ENCODE data around the gene FTO.

FTO gene

DNA sequence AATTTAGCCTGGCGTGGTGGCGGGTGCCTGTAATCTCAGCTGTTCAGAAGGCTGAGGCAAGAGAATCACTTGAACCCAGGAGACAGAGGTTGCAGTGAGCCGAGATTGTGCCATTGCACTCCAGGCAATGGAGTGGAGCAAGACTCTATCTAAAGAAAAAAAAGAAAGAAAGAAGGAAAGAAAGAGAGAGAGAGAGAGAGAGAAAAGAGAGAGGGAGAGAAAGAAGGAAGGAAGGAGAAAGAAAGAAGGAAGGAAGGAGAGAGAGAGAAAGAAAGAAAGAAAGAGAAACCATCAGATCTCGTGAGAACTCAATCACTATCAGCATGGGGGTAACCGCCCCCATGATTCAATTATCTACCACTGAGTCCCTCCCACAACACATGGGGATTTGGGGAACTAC lies 293.0 kb downstream of the FTO start:
- no peaks in the 10 kb centered on the region for H3K27me3 ChIP-seq
- H3K4me3 ChIP-seq: no peak overlapping the region
- no peak for DNase-seq
- no peaks in the 10 kb centered on the region for H3K9me3 ChIP-seq
- H3K27ac ChIP-seq: no peak overlapping the region
- intact Hi-C loops (cut with DNase I; ENCODE audit: low total_unique reads): no loop called here
- TF ChIP-seq, protein P1, sequence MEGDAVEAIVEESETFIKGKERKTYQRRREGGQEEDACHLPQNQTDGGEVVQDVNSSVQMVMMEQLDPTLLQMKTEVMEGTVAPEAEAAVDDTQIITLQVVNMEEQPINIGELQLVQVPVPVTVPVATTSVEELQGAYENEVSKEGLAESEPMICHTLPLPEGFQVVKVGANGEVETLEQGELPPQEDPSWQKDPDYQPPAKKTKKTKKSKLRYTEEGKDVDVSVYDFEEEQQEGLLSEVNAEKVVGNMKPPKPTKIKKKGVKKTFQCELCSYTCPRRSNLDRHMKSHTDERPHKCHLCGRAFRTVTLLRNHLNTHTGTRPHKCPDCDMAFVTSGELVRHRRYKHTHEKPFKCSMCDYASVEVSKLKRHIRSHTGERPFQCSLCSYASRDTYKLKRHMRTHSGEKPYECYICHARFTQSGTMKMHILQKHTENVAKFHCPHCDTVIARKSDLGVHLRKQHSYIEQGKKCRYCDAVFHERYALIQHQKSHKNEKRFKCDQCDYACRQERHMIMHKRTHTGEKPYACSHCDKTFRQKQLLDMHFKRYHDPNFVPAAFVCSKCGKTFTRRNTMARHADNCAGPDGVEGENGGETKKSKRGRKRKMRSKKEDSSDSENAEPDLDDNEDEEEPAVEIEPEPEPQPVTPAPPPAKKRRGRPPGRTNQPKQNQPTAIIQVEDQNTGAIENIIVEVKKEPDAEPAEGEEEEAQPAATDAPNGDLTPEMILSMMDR (IDR thresholded peaks at IDR 0.05): no peak
- no peaks in the 10 kb centered on the region for H3K36me3 ChIP-seq
- peaks cover 0 to 18% (median 7%) of the 10 kb centered on the region in 4 donors for H3K4me1 ChIP-seq

DNA sequence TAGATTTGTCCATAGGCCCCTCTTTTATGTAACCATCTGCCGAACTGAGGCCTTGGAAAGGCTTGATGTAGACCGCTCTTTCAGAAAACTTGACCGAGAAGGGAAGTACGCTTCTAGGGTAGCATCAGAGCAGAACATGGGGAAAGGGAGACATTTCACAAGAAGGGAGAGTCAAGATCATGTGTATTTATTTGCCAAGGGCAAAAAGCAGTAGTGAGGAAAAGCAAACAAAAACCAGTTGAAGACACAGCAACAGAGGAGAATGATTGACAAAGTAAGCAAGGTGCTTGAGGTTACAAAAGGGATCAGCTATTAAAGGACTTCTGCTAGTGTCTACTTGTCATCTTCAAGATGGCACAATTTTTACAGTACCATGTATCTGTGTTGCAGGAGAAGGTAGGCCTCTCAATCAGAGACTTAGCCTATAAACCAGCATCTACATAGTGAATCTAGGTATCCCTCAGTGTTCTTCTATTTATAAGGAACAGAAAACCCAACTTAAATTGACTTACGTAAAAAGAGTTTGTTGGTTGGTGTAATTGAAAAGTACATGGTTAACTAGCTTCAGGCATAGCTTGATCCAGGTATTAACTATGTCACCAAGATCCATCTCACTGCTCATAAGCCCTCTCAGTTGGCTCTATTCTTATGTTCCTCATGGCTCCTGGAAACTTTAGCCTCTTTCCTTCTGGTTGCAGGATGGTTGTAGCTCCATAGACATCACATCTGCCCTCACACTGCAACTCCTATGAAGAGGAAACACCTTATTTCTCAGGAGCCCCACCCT lies 294.3 kb downstream of the FTO start:
- Histone ChIP-seq H3K27ac (no peak overlapping the region), H3K36me3 (no peaks in the 10 kb centered on the region), H3K4me3 (no peak overlapping the region), H3K9me3 (no peaks in the 10 kb centered on the region), H3K4me1 (peaks cover 0 to 15% (median 6%) of the 10 kb centered on the region in 4 donors), H3K27me3 (no peaks in the 10 kb centered on the region)
- intact Hi-C loops (cut with DNase I; ENCODE audit: low total_unique reads): no loop called here
- TF ChIP-seq, protein P1 (IDR thresholded peaks at IDR 0.05): no peak
- no peak for DNase-seq

DNA sequence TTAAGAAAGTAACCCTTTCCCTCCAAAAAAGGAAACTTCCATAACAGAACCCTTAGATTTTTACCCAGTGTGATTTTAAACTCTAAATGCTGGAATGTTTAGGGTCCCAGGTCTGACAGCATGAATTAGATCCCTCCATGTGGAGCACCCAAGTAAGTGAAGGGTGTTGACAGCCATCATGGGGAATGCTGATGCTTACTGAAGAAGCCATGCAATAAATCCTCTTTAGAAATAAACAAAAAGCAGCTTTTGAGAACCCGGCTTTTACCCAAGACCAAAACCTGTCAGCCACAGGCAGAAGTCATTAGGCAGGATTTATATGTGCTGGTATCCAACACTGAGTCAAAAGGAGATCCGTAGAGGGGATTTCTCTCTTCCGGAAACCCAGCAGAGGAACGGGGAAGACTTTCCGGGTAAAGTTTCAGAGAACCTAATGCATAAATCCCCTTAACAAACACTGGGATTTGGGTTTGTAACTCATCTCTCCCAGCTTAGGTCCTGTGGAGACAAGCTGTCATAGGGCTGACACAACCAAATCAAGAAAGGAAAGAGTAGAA lies 295.1 kb downstream of the FTO start:
- H3K36me3 ChIP-seq: no peaks in the 10 kb centered on the region
- DNase-seq: no peak
- peaks cover 0 to 15% (median 6%) of the 10 kb centered on the region in 4 donors for H3K4me1 ChIP-seq
- no peak overlapping the region for H3K27ac ChIP-seq
- H3K9me3 ChIP-seq: no peaks in the 10 kb centered on the region
- H3K27me3 ChIP-seq: no peaks in the 10 kb centered on the region
- TF ChIP-seq, protein P1 (IDR thresholded peaks at IDR 0.05): no peak
- intact Hi-C loops (cut with DNase I; ENCODE audit: low total_unique reads): no loop called here
- no peak overlapping the region for H3K4me3 ChIP-seq

DNA sequence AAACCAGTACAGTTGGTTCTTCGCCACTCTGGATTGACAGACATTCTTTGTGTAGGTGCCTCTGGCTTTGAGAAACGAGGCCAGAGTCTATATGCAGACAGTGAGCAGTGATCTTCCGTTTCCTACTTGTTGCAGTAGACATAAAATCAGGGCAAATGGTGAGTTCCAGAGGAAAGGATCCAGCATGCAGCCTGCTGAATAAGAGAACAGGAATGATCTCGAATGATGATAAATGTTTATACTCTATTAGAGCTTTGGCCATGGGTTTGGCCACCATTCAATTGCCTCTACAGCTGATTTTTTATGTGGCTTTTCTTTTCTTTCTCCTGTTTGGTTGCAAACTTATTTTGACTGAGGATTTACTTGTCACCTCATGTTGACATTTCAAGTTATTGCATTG lies 295.9 kb downstream of the FTO start:
- Histone ChIP-seq H3K4me1 (peaks cover 0 to 15% (median 6%) of the 10 kb centered on the region in 4 donors), H3K36me3 (no peaks in the 10 kb centered on the region), H3K9me3 (no peaks in the 10 kb centered on the region), H3K27ac (no peak overlapping the region), H3K4me3 (no peak overlapping the region), H3K27me3 (no peaks in the 10 kb centered on the region)
- TF ChIP-seq, protein P1 (IDR thresholded peaks at IDR 0.05): no peak
- intact Hi-C loops (cut with DNase I; ENCODE audit: low total_unique reads): no loop called here
- DNase-seq: no peak

DNA sequence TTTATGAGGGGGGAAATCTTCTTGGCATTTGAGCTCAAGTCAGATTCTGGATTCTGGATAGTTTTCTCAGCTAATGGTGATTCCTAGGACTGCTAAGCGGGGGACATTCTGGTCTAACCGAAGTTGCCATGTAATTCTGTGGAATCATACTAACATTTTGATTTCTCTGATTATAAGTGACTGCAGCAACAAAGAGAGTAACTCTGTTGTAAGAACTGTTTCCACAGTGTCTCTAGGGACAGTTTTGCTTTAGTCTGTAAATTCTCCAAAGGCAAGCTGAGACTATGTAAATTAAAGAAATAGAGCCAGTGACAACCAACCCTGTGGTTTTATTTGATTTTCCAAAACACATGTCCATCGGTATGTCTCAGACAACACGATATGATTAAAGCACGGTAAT lies 296.4 kb downstream of the FTO start:
- DNase-seq: no peak
- Histone ChIP-seq H3K27me3 (no peaks in the 10 kb centered on the region), H3K9me3 (no peaks in the 10 kb centered on the region), H3K4me3 (no peak overlapping the region), H3K4me1 (peaks cover 0 to 15% (median 6%) of the 10 kb centered on the region in 4 donors), H3K36me3 (no peaks in the 10 kb centered on the region), H3K27ac (no peak overlapping the region)
- TF ChIP-seq, protein P1 (IDR thresholded peaks at IDR 0.05): no peak
- intact Hi-C loops (cut with DNase I; ENCODE audit: low total_unique reads): no loop called here
